ENCODE measurements around the gene MROH2A.

DNA sequence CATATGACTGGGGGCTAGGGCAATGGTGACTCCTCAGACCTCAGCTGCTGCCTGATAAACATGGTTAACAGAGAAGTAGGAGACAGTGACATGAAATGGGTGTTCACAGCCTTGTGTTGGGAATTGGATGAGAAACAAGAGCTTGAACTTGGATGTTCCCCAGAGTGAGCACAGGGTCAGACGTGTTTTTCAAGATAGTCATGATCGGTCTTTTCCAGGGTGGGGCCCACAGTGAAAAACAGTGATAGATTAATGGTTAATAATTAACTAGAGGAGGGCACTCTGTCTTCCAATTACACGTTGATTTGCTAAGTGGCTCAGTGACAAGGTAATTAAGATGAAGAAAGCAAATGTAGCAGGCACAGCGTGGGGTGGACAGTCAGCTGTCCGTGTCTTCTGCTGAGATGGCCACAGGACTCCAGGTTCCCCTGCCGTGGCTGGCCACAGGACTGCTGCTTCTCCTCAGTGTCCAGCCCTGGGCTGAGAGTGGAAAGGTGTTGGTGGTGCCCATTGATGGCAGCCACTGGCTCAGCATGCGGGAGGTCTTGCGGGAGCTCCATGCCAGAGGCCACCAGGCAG lies 49.3 kb upstream of the MROH2A start, which contains the start of gene UGT1A3:
- TF ChIP-seq POLR2AphosphoS5 (IDR thresholded peaks at IDR 0.05; ENCODE audit: low read depth, low read length), result no peak
- TF ChIP-seq POLR2A (IDR thresholded peaks at IDR 0.05; ENCODE audit: low read depth, low read length), result no peak
